GM18858 (cell line): Measurements from ENCODE around the gene MAP3K7CL.
"Not testable (repeated sequence)": the region's sequence is repeated elsewhere in the genome, so short reads cannot be mapped to it uniquely, and the experiment has no call there.

ENCODE experiments used
- ATAC-seq: cut with Tn5 transposase; IDR thresholded peaks from one replicate; pipeline ENCODE4 v1.9.1; 2021; ENCODE audit not compliant: unreplicated experiment

The MAP3K7CL gene

DNA sequence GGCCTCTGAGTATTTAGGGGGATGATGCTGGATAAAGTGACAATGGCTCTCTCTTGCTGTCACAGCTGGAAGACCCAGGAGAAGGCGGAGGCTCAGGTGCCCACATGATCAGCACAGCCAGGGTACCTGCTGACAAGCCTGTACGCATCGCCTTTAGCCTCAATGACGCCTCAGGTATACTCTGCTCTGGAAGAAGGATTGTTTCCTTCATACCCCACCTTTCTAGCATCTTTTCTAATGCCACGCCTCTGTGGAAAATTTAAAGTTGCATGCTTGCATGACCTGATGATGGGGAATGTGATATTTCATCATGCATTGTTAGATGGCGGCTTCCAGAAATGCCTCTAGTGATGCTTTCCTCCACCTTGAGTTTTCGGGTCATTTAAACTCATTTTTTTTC lies 2.8 kb downstream of the MAP3K7CL start:
- ATAC-seq: no peak

GRCh38 chr21:29133796-29134195 lies 3.4 kb downstream of the MAP3K7CL start:
- ATAC-seq: no peak

GRCh38 chr21:29135481-29135880 lies 5.0 kb downstream of the MAP3K7CL start:
- no peak for ATAC-seq

DNA sequence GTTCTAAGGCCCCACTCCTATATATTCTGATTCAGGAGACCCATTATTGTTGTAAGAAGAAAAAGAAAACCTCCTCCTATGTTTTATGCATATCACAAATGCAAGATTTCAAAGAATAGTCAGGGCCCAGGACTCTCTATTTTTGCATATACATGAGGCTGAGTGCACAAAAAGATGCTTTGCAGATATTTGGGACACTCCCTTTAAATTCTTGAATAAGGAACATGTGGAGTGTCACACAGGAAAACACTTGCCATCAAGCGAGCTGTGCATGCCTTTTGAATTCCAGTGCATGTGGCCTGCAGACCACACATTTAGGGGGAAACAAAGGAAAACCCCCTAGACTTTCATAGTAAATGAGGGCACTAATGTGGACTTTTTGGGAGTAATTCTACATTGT lies 5.6 kb downstream of the MAP3K7CL start:
- no peak for ATAC-seq

DNA sequence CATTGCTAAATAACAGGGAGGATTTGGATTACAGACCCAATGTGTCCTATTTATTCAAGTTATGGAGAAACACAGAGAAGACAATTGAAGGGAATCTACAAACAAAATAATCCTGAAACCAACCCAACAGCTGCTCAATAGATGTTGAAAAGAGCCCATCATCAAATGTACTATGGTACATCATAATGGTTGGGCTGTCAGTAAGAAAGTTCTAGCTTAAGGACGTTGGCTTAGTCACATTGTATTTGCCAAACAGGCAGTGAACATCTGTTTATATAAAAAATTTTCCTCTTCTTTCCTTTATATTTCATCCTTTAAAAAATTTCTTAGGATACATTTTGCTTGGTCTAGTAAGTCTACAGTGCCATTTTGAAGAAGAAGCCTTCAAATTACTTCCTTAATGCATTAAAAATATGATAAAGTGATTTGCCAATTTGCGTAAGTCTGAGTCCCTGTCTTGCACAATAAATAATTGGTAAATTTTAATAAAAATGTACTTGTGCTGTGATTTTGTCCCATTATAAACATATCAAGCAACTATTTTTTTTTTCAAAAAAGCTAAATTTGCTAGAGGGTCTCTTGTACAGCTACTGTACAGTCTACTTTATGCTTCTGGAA lies 14.4 kb downstream of the MAP3K7CL start:
- ATAC-seq: no peak

DNA sequence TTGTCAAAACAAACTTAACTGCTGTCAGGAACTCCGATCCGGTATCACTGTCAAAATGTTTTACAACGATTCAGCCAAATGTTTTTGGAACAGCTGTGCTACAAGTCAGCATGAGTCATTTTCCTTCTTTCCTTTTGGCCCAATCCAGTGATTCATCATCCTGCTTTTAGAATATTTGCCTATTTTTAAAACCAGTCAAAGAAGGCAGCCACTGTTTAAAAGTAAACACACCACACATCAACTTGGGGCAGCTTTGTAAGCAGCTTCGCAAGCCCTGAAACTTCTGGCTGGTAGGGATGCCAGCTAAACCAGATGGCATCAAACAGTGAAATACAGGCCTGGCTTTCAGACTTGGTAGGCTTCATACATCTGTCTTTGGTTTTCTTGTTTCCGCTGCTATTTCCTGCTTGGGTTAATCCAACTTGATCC lies 14.9 kb downstream of the MAP3K7CL start:
- ATAC-seq: no peak

DNA sequence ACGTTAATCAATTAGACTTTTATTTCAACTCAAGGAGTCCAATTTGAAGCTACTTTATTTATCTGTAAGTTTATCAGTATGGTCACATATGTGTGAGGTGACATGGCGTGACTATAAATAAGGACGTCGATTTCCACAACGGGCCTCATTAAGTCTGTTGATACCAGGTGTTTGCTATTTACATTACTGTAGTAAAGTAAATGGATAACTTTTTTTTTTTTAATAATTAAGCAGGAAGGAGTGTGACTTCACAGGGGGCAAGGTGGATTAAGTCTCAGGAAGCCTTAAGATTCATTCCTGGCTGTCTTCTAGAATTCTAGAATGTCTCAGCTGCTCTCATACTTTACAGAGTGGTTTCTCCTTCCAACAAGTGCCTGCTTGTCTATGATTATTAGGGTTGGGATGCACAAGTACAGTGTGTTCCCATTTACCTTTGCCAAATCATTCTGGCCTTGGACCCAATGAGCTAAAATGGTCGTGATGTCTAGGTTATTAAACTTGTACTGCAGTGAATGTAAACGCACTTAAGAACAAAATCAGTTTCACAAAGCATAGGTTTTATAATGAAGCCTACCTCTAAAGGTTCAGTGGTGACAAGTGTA lies 15.5 kb downstream of the MAP3K7CL start:
- no peak for ATAC-seq

DNA sequence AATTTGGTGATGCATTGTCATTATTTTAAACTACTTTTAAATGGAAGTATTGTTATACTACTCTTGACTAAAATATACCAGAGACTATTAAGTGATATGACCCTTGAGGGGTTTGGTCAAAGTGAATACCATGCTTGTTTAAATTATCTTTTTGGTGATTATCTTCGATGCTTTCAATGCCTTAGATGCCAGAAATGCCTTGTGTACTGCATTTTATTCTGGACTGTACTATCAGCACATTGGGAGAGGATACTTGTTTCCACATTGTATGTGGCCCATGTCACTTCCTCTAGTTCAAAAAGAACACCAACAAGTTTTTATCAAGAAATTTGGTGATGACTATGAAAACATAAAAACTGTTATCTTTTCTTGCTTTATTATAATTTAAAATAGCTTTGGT lies 16.3 kb downstream of the MAP3K7CL start:
- ATAC-seq: no peak

GRCh38 chr21:29148530-29148929 lies 18.1 kb downstream of the MAP3K7CL start:
- ATAC-seq: no peak

DNA sequence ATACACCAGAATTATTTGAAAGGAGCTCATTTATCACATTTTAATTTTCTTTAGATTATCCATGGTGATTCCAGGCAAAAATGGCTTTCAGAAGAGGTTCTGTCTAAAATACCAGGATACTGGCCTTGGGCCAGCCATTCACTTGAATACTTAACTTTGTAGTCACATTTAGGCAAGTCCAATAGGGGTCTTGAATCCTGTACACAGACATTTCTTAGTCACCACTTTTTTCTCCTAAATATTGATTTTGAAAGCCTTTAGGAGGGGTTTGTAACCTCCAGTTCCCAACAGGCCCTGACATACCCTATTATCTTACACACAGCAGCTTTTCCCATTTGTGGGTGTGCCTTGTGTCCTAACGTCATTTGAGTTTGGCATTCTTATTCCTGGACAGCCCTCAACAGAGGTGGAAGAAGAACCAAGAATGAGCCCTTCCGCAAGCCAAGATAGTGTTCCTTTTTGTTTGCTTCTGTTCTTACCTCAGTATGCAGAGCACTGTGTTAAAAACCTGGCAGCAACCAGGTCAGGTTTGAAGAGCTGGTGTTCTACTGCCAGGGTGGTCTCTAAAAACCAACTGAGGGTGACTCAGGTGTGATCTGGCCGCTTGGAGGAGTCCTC lies 19.5 kb downstream of the MAP3K7CL start:
- no peak for ATAC-seq

DNA sequence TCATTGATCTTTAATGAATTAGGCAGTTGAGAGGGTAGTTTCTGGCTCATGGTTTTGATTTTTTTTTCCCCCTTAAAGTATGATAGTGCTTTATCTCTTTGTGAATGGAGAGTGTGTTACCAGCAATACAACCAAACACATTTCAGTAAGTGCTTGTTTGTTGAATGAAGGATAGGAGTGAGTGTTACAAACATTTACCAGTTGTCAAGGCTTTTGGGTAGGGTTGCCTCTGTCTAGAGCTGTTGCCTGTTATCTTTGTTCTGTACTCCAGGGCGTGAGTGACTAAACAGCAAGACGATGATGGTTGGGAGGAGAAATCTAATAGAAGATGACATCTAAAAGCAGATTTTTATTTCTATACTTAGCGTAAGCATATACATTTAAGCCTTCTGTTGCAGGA lies 21.5 kb downstream of the MAP3K7CL start:
- ATAC-seq: no peak

DNA sequence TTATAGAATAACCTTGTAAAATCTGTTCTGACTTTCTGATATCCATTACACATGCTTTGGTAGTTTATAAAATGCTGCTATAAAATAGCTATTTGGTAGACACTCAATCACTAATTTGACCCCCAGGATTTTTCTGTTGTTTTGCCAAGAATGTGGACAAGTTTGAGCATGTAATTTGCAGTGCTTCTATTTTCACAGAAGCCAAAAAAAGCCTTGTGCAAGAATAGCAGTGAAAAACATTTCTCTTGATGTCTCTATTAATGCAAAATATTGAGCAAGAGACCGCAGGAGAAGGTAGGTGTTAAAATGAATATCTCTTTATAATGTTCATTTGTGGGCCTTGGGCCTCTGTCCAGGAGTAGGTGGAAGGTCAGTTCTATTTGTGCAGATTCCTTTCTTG lies 22.5 kb downstream of the MAP3K7CL start:
- ATAC-seq: no peak

GRCh38 chr21:29154270-29154669 lies 23.8 kb downstream of the MAP3K7CL start:
- ATAC-seq: no peak

DNA sequence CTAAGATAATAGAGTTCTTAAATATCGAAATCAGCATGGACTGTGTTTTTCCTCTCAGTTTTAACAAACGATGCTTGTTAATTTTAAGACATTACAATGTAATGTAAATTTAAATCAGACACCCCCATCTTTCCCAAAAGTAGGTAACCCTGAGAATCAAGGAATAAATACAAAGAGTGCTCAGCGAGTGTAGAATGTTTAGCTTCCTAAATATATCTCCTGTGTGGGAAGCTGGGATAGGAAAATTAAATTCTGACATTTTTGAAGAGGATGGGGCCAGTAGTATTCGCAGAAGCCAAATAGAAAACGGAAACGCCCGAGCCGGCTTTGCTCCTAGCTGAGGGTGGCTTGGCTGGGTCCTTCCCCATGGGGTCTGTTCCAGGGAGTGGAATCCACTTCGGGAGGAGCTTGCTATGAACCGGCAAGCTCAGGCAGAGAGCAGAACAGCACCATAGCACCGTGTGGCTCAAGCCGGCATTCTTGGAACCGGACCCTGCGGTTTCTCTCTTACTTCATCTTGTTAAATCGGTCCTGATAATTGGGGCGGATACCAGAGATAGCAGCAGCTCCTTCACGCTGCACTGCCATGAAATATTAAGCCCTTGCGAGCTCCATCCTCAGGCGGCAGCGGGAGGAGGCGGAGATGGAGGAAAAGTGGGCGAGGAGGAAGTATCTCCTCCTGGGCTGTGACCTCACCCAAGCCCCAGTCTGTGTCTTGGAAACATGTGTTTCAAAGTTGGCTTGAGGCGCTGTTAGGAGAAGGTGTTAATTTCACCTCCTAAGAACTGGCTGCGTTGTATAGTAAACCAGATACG lies 24.9 kb downstream of the MAP3K7CL start:
- ATAC-seq: no peak

- no peak for ATAC-seq
Observed at GRCh38 chr21:29155933-29156260, 25.5 kb downstream of the MAP3K7CL start.

- no peak for ATAC-seq
Observed at GRCh38 chr21:29157080-29157479, 26.6 kb downstream of the MAP3K7CL start.

GRCh38 chr21:29159842-29160241 lies 29.4 kb downstream of the MAP3K7CL start:
- ATAC-seq: no peak

- not testable (repeated sequence) for ATAC-seq
Observed at GRCh38 chr21:29162825-29163224, 32.4 kb downstream of the MAP3K7CL start.

DNA sequence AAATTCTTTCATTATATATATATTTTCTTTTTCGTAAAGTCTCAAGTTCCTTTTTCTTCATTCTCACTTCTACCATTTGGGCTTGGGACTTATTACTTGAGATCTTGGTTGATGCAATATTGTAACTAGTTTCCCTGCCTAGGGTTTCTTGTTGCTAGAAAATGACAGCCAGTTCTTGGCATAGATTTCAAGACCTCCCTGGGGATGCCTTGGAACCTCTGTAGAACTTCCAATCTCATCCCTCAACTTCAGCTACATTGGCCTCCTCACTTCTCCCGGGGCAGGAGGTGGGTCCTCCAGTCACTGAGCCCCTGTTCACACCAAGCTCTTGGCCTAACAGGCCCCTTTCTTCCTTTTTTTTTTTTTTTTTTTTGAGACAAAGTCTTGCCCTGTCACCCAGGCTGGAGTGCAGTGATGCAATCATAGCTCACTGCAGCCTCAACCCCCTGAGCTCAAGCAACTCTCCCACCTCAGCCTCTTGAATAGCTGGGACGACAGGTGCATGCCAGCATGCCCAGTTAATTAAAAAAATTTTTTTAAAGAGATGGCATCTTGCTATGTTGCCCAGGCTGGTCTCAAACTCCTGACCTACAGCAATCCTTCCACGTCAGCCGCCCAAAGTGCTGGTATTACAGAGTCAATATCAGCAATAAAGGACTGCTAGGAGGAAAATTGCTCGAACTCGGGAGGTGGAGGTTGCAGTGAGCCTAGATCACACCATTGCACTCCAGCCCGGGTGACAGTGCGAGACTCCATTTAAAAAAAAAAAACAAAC lies 33.1 kb downstream of the MAP3K7CL start:
- ATAC-seq: no peak

GRCh38 chr21:29164323-29164942 lies 34.0 kb downstream of the MAP3K7CL start:
- ATAC-seq: no peak

DNA sequence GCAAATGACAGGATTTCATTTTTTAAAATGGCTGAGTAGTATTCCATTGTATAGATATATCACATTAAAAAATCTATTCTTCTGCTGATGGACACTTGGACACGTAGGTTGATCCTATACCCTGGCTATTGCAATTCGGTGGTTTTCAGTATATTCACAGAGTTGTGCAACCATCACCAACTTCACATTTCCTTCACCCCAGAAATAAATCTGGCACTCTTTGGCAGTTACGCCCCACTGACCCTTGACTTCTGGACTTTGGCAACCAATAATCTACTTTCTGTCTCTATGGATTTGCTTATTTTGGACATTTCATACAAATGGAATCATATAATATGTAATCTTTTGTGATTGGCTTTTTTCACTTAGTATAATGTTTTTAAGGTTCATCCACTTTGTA lies 35.9 kb downstream of the MAP3K7CL start:
- ATAC-seq: no peak
